ENCODE measurements around the gene CCL16. TPM values are rescaled to one million over a fixed set of nuclear protein-coding genes. Genes with fewer than 3 reads are reported as not detected.
"Not testable (repeated sequence)": the region's sequence is repeated elsewhere in the genome, so short reads cannot be mapped to it uniquely, and the experiment has no call there.

Gene CCL16, protein sequence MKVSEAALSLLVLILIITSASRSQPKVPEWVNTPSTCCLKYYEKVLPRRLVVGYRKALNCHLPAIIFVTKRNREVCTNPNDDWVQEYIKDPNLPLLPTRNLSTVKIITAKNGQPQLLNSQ
- not detected for polyA plus RNA-seq (2012; ENCODE audit: missing spikeins)

- no peak for DNase-seq (ENCODE audit: insufficient read length)
- no peak for FAIRE-seq
- no peak for TF ChIP-seq TAF1 (IDR thresholded peaks at IDR 0.05; ENCODE audit: borderline replicate concordance, low read depth, low read length)
- no peak for TF ChIP-seq POLR2A (IDR thresholded peaks at IDR 0.05; ENCODE audit: low read depth, low read length)
- TF ChIP-seq POLR2AphosphoS5 (IDR thresholded peaks at IDR 0.05; ENCODE audit: low read depth, low read length): no peak
Observed at GRCh38 chr17:35981246-35981645, at the start of gene CCL16. TSS of gene CCL16 (minus strand) at chr17:35981497. CDS start at chr17:35981420, 77 bp downstream.

GRCh38 chr17:36030956-36031355 lies 49.7 kb upstream of the CCL16 start:
- no peak for TF ChIP-seq POLR2AphosphoS5 (IDR thresholded peaks at IDR 0.05; ENCODE audit: low read depth, low read length)
- no peak for TF ChIP-seq TAF1 (IDR thresholded peaks at IDR 0.05; ENCODE audit: borderline replicate concordance, low read depth, low read length)
- no peak for TF ChIP-seq POLR2A (IDR thresholded peaks at IDR 0.05; ENCODE audit: low read depth, low read length)
- DNase-seq (ENCODE audit: insufficient read length) (no peak), FAIRE-seq (no peak)

DNA sequence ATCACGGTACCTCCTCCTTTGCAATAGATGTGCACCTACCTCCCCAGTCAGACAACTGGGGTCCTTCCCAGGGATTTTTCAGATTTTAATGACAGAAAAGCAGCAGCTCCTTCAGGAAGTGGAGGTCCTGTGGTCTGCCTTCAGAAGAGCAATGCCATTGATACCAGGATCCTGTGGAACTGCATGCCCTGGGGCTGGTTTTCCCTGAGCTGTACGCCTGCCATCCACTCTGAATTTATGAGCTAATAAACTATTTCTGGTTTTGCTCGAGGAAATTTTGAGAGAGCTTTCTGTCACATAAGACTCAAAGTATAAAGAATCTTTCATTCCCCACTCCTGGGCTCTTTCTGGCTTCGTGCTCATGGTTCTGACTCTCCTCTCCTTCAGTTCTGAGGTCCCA lies 46.5 kb upstream of the CCL16 start:
- TF ChIP-seq POLR2A (IDR thresholded peaks at IDR 0.05; ENCODE audit: low read depth, low read length) (no peak), TAF1 (IDR thresholded peaks at IDR 0.05; ENCODE audit: borderline replicate concordance, low read depth, low read length) (no peak), POLR2AphosphoS5 (IDR thresholded peaks at IDR 0.05; ENCODE audit: low read depth, low read length) (no peak)
- FAIRE-seq (no peak), DNase-seq (ENCODE audit: insufficient read length) (no peak)

- DNase-seq (ENCODE audit: insufficient read length) (no peak), FAIRE-seq (no peak)
- TF ChIP-seq POLR2AphosphoS5 (IDR thresholded peaks at IDR 0.05; ENCODE audit: low read depth, low read length) (no peak), TAF1 (IDR thresholded peaks at IDR 0.05; ENCODE audit: borderline replicate concordance, low read depth, low read length) (no peak), POLR2A (IDR thresholded peaks at IDR 0.05; ENCODE audit: low read depth, low read length) (no peak)
Observed at GRCh38 chr17:36024106-36024869, 43.0 kb upstream of the CCL16 start.

DNA sequence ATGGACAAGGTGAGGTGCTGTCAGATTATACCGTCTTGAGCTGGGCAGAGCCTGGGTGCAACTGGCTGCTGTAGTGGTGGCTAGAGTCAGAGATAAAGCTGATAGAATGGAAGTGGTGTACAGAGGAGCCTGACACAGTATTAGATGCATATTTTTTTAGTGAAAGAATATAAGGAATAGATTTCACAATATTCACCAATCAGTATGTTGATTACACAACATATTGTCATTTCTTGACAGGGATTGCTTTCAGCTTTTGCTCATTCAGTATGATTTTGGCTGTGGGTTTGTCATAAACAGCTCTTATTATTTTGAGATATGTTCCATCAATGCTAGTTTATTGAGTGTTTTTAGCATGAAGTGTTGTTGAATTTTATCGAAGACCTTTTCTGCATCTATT lies 38.1 kb upstream of the CCL16 start:
- no peak for TF ChIP-seq POLR2A (IDR thresholded peaks at IDR 0.05; ENCODE audit: low read depth, low read length)
- no peak for TF ChIP-seq TAF1 (IDR thresholded peaks at IDR 0.05; ENCODE audit: borderline replicate concordance, low read depth, low read length)
- no peak for TF ChIP-seq POLR2AphosphoS5 (IDR thresholded peaks at IDR 0.05; ENCODE audit: low read depth, low read length)
- DNase-seq (ENCODE audit: insufficient read length) (no peak), FAIRE-seq (no peak)

GRCh38 chr17:36017799-36018198 lies 36.5 kb upstream of the CCL16 start, which contains the start of gene CCL23:
TSS of gene CCL23 (minus strand) at chr17:36017972. CDS start at chr17:36017897, 75 bp downstream.
- TF ChIP-seq POLR2AphosphoS5 (IDR thresholded peaks at IDR 0.05; ENCODE audit: low read depth, low read length): no peak
- TF ChIP-seq POLR2A (IDR thresholded peaks at IDR 0.05; ENCODE audit: low read depth, low read length): no peak
- no peak for TF ChIP-seq TAF1 (IDR thresholded peaks at IDR 0.05; ENCODE audit: borderline replicate concordance, low read depth, low read length)
- DNase-seq (ENCODE audit: insufficient read length) (no peak), FAIRE-seq (no peak)

DNA sequence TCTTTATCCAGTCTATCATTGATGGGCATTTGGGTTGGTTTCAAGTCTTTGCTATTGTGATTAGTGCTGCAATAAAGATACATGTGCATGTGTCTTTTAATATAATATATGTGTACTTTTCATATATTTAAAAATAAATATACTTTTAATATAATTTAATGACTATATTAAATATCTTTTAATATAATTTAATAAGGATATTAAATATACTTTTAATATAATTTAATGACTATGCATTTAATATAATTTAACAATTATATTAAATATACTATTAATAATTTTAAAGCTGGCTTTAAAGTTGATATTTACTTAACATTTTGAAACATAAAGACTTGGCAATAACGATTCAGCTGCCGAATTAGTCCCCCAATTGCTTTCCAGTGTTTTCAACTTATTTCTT lies 35.3 kb upstream of the CCL16 start:
- TF ChIP-seq POLR2AphosphoS5 (IDR thresholded peaks at IDR 0.05; ENCODE audit: low read depth, low read length) (no peak), POLR2A (IDR thresholded peaks at IDR 0.05; ENCODE audit: low read depth, low read length) (no peak), TAF1 (IDR thresholded peaks at IDR 0.05; ENCODE audit: borderline replicate concordance, low read depth, low read length) (no peak)
- FAIRE-seq: no peak
- DNase-seq (ENCODE audit: insufficient read length): no peak

- FAIRE-seq; DNase-seq (ENCODE audit: insufficient read length): not testable (repeated sequence)
Observed at GRCh38 chr17:36015895-36016294, 34.6 kb upstream of the CCL16 start.

- DNase-seq (ENCODE audit: insufficient read length): no peak
- TF ChIP-seq POLR2A (IDR thresholded peaks at IDR 0.05; ENCODE audit: low read depth, low read length) (no peak), TAF1 (IDR thresholded peaks at IDR 0.05; ENCODE audit: borderline replicate concordance, low read depth, low read length) (no peak), POLR2AphosphoS5 (IDR thresholded peaks at IDR 0.05; ENCODE audit: low read depth, low read length) (no peak)
- no peak for FAIRE-seq
Observed at GRCh38 chr17:36014946-36015345, 33.6 kb upstream of the CCL16 start.

DNA sequence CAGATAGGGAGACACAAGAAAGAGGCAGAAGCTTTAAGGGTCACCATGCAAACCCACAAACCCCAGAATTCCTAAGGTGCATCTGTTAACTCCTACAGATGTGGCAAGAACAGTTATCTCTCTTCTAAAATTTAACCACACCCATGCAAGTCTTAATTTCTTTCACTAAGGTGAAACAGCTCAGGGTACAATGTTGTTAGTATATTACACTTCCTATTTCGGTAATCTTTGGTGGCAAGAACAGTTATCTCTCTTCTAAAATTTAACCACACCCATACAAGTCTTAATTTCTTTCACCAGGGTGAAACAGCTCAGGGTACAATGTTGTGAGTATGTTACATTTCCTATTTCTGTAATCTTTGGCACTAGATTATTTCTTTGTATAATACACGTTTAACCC lies 29.9 kb upstream of the CCL16 start:
- DNase-seq (ENCODE audit: insufficient read length): no peak
- no peak for FAIRE-seq
- TF ChIP-seq TAF1 (IDR thresholded peaks at IDR 0.05; ENCODE audit: borderline replicate concordance, low read depth, low read length): no peak
- TF ChIP-seq POLR2AphosphoS5 (IDR thresholded peaks at IDR 0.05; ENCODE audit: low read depth, low read length): no peak
- TF ChIP-seq POLR2A (IDR thresholded peaks at IDR 0.05; ENCODE audit: low read depth, low read length): no peak

DNA sequence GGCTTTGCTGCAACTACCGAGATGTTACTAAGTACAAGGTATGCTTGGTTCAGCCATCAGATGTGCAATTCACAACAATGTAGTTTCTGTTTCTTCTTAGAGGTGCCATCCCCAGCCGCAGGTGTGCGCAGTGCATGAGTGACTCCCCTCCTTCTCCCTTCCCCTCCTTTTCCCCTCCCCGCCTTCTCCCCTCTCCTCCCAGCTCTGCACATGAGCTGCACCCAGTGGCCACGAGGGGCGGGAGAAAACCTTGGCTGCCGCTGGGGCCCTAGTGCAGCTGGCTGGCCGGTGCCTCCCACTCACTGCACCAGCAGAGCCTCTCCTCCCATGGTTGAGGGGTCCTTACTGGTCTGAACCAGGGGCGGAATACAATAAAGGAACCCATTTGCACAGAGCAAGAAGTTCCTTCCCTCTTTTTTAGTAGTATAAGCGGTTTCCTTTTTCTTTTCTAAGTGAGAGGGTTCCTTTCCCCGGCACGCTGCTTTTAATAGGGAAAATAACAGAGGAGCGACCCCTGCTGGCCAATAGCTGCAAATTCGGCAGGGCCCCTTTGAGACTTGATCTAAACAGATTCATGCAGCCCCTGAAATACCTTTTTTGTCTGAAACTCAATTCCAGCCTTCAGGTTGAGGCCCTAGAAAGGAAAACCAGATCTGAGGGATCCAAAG lies 27.8 kb upstream of the CCL16 start:
- DNase-seq (ENCODE audit: insufficient read length): no peak
- no peak for FAIRE-seq
- no peak for TF ChIP-seq POLR2A (IDR thresholded peaks at IDR 0.05; ENCODE audit: low read depth, low read length)

DNA sequence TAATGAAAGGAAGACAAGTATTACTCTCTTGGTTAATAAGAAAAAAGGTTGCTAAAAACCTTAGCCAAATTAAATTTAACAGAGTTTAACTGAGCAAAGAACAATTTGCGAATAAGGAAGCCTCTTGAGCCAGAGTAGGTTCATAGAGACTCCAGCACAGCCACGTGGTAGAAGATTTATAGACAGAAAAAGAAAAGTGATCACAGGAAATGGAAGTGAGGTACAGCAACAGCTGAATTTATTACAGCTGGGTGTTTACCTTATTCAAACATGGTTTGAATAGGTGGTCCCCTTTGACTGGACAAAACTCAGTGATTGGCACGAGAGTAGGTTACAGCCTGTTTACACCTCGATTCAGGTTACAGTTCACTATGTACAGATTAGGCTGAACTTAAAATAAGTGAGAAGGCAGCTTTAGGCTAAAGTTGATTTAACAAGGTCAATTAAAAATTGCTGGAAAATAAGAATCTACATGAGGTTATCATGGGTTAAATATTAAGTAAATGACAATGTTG lies 23.4 kb upstream of the CCL16 start:
- FAIRE-seq: no peak

More for the DNA sequence above, 23.4 kb upstream of the CCL16 start:
- TF ChIP-seq POLR2A (IDR thresholded peaks at IDR 0.05; ENCODE audit: low read depth, low read length) (no peak), POLR2AphosphoS5 (IDR thresholded peaks at IDR 0.05; ENCODE audit: low read depth, low read length) (no peak), TAF1 (IDR thresholded peaks at IDR 0.05; ENCODE audit: borderline replicate concordance, low read depth, low read length) (no peak)
- no peak for DNase-seq (ENCODE audit: insufficient read length)

Data from GM12892 (cell line).